SK-N-DZ (cell line): ENCODE measurements around the gene MED27.

Experiments
- DNase-seq: peaks from one replicate; pipeline ENCODE4 v3.0.0-alpha.2; 2015; ENCODE audit warnings: low spot score

MED27 gene

GRCh38 chr9:131812116-131812790 lies 267.4 kb downstream of the MED27 start:
- DNase-seq: no peak

- DNase-seq: no peak
Measured at GRCh38 chr9:131811405-131811804, 268.3 kb downstream of the MED27 start.

- no peak for DNase-seq
Measured at GRCh38 chr9:131810351-131811170, 269.1 kb downstream of the MED27 start.
